NCI-H1048 (cell line): ENCODE results near the gene SMG6.
"Not testable (repeated sequence)": the region's sequence is repeated elsewhere in the genome, so short reads cannot be mapped to it uniquely, and the experiment has no call there.

Source experiments
- DNase-seq: peaks from one replicate; lab custom pipeline; 2025; lab: John Stamatoyannopoulos, UW

SMG6 gene

GRCh38 chr17:2144701-2145100 lies 158.9 kb downstream of the SMG6 start:
- DNase-seq, result no peak

- no peak for DNase-seq
These were observed 160.3 kb downstream of the SMG6 start for GRCh38 chr17:2143332-2143731.

- DNase-seq, result not testable (repeated sequence)
These were observed 160.9 kb downstream of the SMG6 start for GRCh38 chr17:2142682-2143081.

GRCh38 chr17:2140683-2141082 lies 162.9 kb downstream of the SMG6 start:
- no peak for DNase-seq

GRCh38 chr17:2138761-2139160 lies 164.8 kb downstream of the SMG6 start:
- no peak for DNase-seq

- DNase-seq, result no peak
These were observed 165.3 kb downstream of the SMG6 start for GRCh38 chr17:2138318-2138717.

GRCh38 chr17:2137342-2138098 lies 166.1 kb downstream of the SMG6 start:
- no peak for DNase-seq

GRCh38 chr17:2136241-2136640 lies 167.3 kb downstream of the SMG6 start:
- no peak for DNase-seq

GRCh38 chr17:2128011-2128410 lies 175.6 kb downstream of the SMG6 start:
- no peak for DNase-seq

- DNase-seq, result no peak
These were observed 178.5 kb downstream of the SMG6 start for GRCh38 chr17:2125013-2125535.

- DNase-seq, result no peak
These were observed 179.2 kb downstream of the SMG6 start for GRCh38 chr17:2124391-2124790.

GRCh38 chr17:2123375-2124251 lies 180.0 kb downstream of the SMG6 start:
- DNase-seq, result no peak

GRCh38 chr17:2122641-2123302 lies 180.8 kb downstream of the SMG6 start:
- no peak for DNase-seq

GRCh38 chr17:2120586-2121335 lies 182.8 kb downstream of the SMG6 start:
- no peak for DNase-seq

- DNase-seq, result no peak
These were observed 190.3 kb downstream of the SMG6 start for GRCh38 chr17:2113279-2113622.

- DNase-seq, result no peak
These were observed 191.9 kb downstream of the SMG6 start for GRCh38 chr17:2111691-2112090.

- DNase-seq, result no peak
These were observed 193.1 kb downstream of the SMG6 start for GRCh38 chr17:2110436-2110835.

- DNase-seq, result no peak
These were observed 195.4 kb downstream of the SMG6 start for GRCh38 chr17:2108170-2108569.

GRCh38 chr17:2107506-2107905 lies 196.1 kb downstream of the SMG6 start:
- no peak for DNase-seq

- DNase-seq, result no peak
These were observed 196.5 kb downstream of the SMG6 start for GRCh38 chr17:2107050-2107449.

- no peak for DNase-seq
These were observed 197.2 kb downstream of the SMG6 start for GRCh38 chr17:2106308-2106955.
